ENCODE data around the gene GON7.
"Not testable (repeated sequence)": the region's sequence is repeated elsewhere in the genome, so short reads cannot be mapped to it uniquely, and the experiment has no call there.

- TF ChIP-seq CTCF, EZH2phosphoT487, EZH2 (IDR thresholded peaks at IDR 0.05): not testable (repeated sequence)
Observed at GRCh38 chr14:93159625-93160352, 47.1 kb downstream of the GON7 start.
